ENCODE results near the gene CTSW.

Gene CTSW

GRCh38 chr11:65856689-65857499, 22.7 kb upstream of the CTSW start:
- DNase-seq, result peak; percentile 48

GRCh38 chr11:65857500-65857852, 22.2 kb upstream of the CTSW start:
- peak; percentile 65 for DNase-seq

- DNase-seq, result peak; percentile 97
These were observed 21.6 kb upstream of the CTSW start, which contains the start of gene CFL1 for GRCh38 chr11:65857853-65858680. Gene CFL1, minus strand, starts transcription at chr11:65858180. Its CDS starts 81 bp downstream, at chr11:65858099.

GRCh38 chr11:65858681-65859087, 21.0 kb upstream of the CTSW start:
- DNase-seq, result peak; percentile 29

- DNase-seq, result peak; percentile 99
These were observed 20.4 kb upstream of the CTSW start for GRCh38 chr11:65859095-65859811.

- peak; percentile 47 for DNase-seq
These were observed 19.8 kb upstream of the CTSW start for GRCh38 chr11:65859812-65860277.

GRCh38 chr11:65860278-65861164, 19.1 kb upstream of the CTSW start, which contains the start of gene MUS81:
Gene MUS81, plus strand, starts transcription at chr11:65860433. Its CDS starts 321 bp downstream, at chr11:65860754.
- DNase-seq, result peak; percentile 97

GRCh38 chr11:65861165-65861505, 18.5 kb upstream of the CTSW start:
- DNase-seq, result no peak

- no peak for DNase-seq
These were observed 18.0 kb upstream of the CTSW start for GRCh38 chr11:65861533-65862183.

- no peak for DNase-seq
These were observed 17.4 kb upstream of the CTSW start for GRCh38 chr11:65862191-65862735.

- no peak for DNase-seq
These were observed 16.4 kb upstream of the CTSW start for GRCh38 chr11:65862941-65863888.

- DNase-seq, result no peak
These were observed 15.5 kb upstream of the CTSW start for GRCh38 chr11:65863889-65864705.

GRCh38 chr11:65864706-65865471, 14.7 kb upstream of the CTSW start:
- DNase-seq, result no peak

- no peak for DNase-seq
These were observed 14.0 kb upstream of the CTSW start for GRCh38 chr11:65865550-65866172.

GRCh38 chr11:65866509-65867283, 12.9 kb upstream of the CTSW start:
- DNase-seq, result no peak

- DNase-seq, result no peak
These were observed 12.2 kb upstream of the CTSW start for GRCh38 chr11:65867284-65868071.
